ENCODE results near the gene PIGC. TPM values are rescaled to one million over a fixed set of nuclear protein-coding genes. Genes with fewer than 3 reads are reported as not detected.

The PIGC gene
- total RNA-seq, 1 experiment from 2014 or later: 29.2 TPM

GRCh38 chr1:172406968-172407367 is 36.9 kb downstream of the PIGC start:
- no TSS peak for BruUV-seq (replicated peaks)
- H3K9me3 Mint-ChIP-seq (ENCODE audit: low read depth, unreplicated experiment): no peaks in the 10 kb centered on the region
- H3K27ac Mint-ChIP-seq (ENCODE audit: unreplicated experiment): no peak overlapping the region
- no peak overlapping the region for H3K4me3 Mint-ChIP-seq (ENCODE audit: low read depth, unreplicated experiment)
- H3K27me3 Mint-ChIP-seq (ENCODE audit: unreplicated experiment): no peaks in the 10 kb centered on the region
- TF ChIP-seq, protein P1, sequence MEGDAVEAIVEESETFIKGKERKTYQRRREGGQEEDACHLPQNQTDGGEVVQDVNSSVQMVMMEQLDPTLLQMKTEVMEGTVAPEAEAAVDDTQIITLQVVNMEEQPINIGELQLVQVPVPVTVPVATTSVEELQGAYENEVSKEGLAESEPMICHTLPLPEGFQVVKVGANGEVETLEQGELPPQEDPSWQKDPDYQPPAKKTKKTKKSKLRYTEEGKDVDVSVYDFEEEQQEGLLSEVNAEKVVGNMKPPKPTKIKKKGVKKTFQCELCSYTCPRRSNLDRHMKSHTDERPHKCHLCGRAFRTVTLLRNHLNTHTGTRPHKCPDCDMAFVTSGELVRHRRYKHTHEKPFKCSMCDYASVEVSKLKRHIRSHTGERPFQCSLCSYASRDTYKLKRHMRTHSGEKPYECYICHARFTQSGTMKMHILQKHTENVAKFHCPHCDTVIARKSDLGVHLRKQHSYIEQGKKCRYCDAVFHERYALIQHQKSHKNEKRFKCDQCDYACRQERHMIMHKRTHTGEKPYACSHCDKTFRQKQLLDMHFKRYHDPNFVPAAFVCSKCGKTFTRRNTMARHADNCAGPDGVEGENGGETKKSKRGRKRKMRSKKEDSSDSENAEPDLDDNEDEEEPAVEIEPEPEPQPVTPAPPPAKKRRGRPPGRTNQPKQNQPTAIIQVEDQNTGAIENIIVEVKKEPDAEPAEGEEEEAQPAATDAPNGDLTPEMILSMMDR (IDR thresholded peaks at IDR 0.05; ENCODE audit: unreplicated experiment): no peak
- no peaks in the 10 kb centered on the region for H3K4me1 Mint-ChIP-seq (ENCODE audit: low read depth, unreplicated experiment)
- no peak for DNase-seq
- no peaks in the 10 kb centered on the region for H3K36me3 Mint-ChIP-seq (ENCODE audit: insufficient read depth, unreplicated experiment)
- intact Hi-C loops (cut with micrococcal nuclease; ENCODE audit: unreplicated experiment): no loop called here
- CTCF ChIA-PET: no interaction called here

- Mint-ChIP-seq H3K36me3 (ENCODE audit: insufficient read depth, unreplicated experiment) (no peaks in the 10 kb centered on the region), H3K4me3 (ENCODE audit: low read depth, unreplicated experiment) (no peak overlapping the region), H3K27ac (ENCODE audit: unreplicated experiment) (no peak overlapping the region), H3K4me1 (ENCODE audit: low read depth, unreplicated experiment) (peaks cover 3% of the 10 kb centered on the region), H3K9me3 (ENCODE audit: low read depth, unreplicated experiment) (no peaks in the 10 kb centered on the region), H3K27me3 (ENCODE audit: unreplicated experiment) (no peaks in the 10 kb centered on the region)
- intact Hi-C loops (cut with micrococcal nuclease; ENCODE audit: unreplicated experiment): no loop called here
- TF ChIP-seq, protein P1 (IDR thresholded peaks at IDR 0.05; ENCODE audit: unreplicated experiment): no peak
- CTCF ChIA-PET: interaction anchor here (1.2 kb wide), 1 partner anchor 47 kb away, joined by 3 read pairs; no protein-coding TSS in a partner anchor
- DNase-seq: no peak
- BruUV-seq (replicated peaks): no TSS peak
These were observed 38.0 kb downstream of the PIGC start for GRCh38 chr1:172405912-172406311.

DNA sequence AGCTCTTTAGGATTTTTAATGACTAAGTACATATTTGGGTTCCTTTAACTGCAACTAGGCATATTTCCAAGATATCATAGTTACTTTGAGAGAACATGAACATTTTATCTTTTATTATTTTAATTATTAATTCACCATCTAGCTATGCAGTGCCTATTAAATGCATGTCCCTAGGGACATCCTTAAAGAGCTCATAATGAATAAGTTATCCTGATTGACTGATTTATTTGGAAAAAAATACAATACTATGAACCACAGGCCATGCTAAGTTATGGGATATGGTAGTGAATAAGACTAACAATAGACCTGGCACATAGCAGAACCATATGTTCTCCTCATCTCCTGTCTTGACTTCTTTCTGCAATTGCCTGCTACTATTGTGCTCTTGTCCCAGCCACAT is 39.7 kb downstream of the PIGC start:
- H3K9me3 Mint-ChIP-seq (ENCODE audit: low read depth, unreplicated experiment): no peaks in the 10 kb centered on the region
- H3K4me1 Mint-ChIP-seq (ENCODE audit: low read depth, unreplicated experiment): peaks cover 21% of the 10 kb centered on the region
- CTCF ChIA-PET: no interaction called here
- H3K36me3 Mint-ChIP-seq (ENCODE audit: insufficient read depth, unreplicated experiment): peaks cover 6% of the 10 kb centered on the region
- TF ChIP-seq, protein P1 (IDR thresholded peaks at IDR 0.05; ENCODE audit: unreplicated experiment): no peak
- H3K27ac Mint-ChIP-seq (ENCODE audit: unreplicated experiment): no peak overlapping the region
- no peaks in the 10 kb centered on the region for H3K27me3 Mint-ChIP-seq (ENCODE audit: unreplicated experiment)
- DNase-seq: no peak
- intact Hi-C loops (cut with micrococcal nuclease; ENCODE audit: unreplicated experiment): no loop called here
- H3K4me3 Mint-ChIP-seq (ENCODE audit: low read depth, unreplicated experiment): no peak overlapping the region
- no TSS peak for BruUV-seq (replicated peaks)

GRCh38 chr1:172402878-172403569 is 40.8 kb downstream of the PIGC start:
- intact Hi-C loops (cut with micrococcal nuclease; ENCODE audit: unreplicated experiment): no loop called here
- no peak overlapping the region for H3K27ac Mint-ChIP-seq (ENCODE audit: unreplicated experiment)
- no TSS peak for BruUV-seq (replicated peaks)
- no peak overlapping the region for H3K4me3 Mint-ChIP-seq (ENCODE audit: low read depth, unreplicated experiment)
- peaks cover 7% of the 10 kb centered on the region for H3K36me3 Mint-ChIP-seq (ENCODE audit: insufficient read depth, unreplicated experiment)
- CTCF ChIA-PET: no interaction called here
- no peaks in the 10 kb centered on the region for H3K9me3 Mint-ChIP-seq (ENCODE audit: low read depth, unreplicated experiment)
- DNase-seq: no peak
- no peaks in the 10 kb centered on the region for H3K27me3 Mint-ChIP-seq (ENCODE audit: unreplicated experiment)
- H3K4me1 Mint-ChIP-seq (ENCODE audit: low read depth, unreplicated experiment): peaks cover 32% of the 10 kb centered on the region
- TF ChIP-seq, protein P1 (IDR thresholded peaks at IDR 0.05; ENCODE audit: unreplicated experiment): no peak
